ENCODE results near the gene LBH. TPM values are rescaled to one million over a fixed set of nuclear protein-coding genes. Genes with fewer than 3 reads are reported as not detected.

The LBH gene
- polyA plus RNA-seq, 1 of the 3 experiments (the other 2 are of a cell fraction), result 22.8 TPM

DNA sequence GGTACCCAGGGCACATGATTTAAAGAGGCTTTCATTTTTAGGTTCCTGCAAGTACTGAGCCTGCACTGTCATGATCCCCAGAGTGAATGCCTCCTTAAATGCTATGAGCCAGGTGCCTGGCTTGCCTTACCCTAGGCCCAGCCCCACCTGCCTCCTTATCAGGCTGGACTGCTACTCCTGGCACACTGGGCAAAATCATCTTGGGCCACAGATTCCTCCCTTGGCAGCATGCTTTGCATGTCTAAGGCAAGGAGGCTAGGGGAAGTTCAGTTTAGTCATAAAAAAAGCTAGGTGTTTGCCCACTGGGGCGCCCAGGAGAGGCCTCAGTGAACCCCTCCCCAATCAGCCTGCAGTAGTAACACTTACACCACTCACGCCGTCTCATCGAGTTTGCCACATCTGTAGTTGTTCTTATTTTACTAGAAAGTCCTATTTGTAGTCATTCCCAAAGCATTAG lies 45.1 kb downstream of the LBH start:
- no peaks in the 10 kb centered on the region for H3K79me2 ChIP-seq (ENCODE audit: insufficient read depth)
- no peak for TF ChIP-seq NFIC (IDR thresholded peaks at IDR 0.05; ENCODE audit: borderline replicate concordance)
- no peak for TF ChIP-seq FOXJ3 (CRISPR knock-in tag; IDR thresholded peaks at IDR 0.05)
- no peak overlapping the region for H3K9ac ChIP-seq
- no peak for DNase-seq
- H3K4me3 ChIP-seq (ENCODE audit: low read depth in 2 of 2, low read length in 1 of 2), result no peak overlapping the region
- no peaks in the 10 kb centered on the region for H3K36me3 ChIP-seq (replicated peaks in 1 of 2; ENCODE audit: control insufficient read depth in 1 of 2, insufficient read depth in 2 of 2, low read length in 1 of 2)
- no peak overlapping the region for H3K4me2 ChIP-seq
- H4K20me1 ChIP-seq (ENCODE audit: insufficient read depth), result no peaks in the 10 kb centered on the region
- ChIA-PET CTCF (interaction anchor here (1.0 to 1.9 kb wide), 2 partner anchors 70 to 112 kb away, joined by 3 to 7 read pairs; no protein-coding TSS in a partner anchor), POLR2A (no interaction called here)
- H3K4me1 ChIP-seq (ENCODE audit: control insufficient read depth in 1 of 2, insufficient read depth in 2 of 2, low read depth in 1 of 2, low read length in 1 of 2), result peaks cover 0 to 19% of the 10 kb centered on the region in 2 experiments; a peak in 2 of 4 replicates
- no peaks in the 10 kb centered on the region for H3K27me3 ChIP-seq (ENCODE audit: insufficient read depth)
- H3F3A ChIP-seq (replicated peaks; ENCODE audit: insufficient read depth), result peaks cover 4% of the 10 kb centered on the region
- H3K9me3 ChIP-seq, result no peaks in the 10 kb centered on the region
- 73% methylated on average over 4 of the region's 4 CpGs for WGBS (ENCODE audit: low lambda C conversion rate)
- H3K27ac ChIP-seq (ENCODE audit: low read depth in 2 of 2, low read length in 1 of 2), result no peak overlapping the region
- H3K9me2 ChIP-seq, result no peaks in the 10 kb centered on the region
- H2AFZ ChIP-seq (ENCODE audit: low read depth), result no peak overlapping the region

DNA sequence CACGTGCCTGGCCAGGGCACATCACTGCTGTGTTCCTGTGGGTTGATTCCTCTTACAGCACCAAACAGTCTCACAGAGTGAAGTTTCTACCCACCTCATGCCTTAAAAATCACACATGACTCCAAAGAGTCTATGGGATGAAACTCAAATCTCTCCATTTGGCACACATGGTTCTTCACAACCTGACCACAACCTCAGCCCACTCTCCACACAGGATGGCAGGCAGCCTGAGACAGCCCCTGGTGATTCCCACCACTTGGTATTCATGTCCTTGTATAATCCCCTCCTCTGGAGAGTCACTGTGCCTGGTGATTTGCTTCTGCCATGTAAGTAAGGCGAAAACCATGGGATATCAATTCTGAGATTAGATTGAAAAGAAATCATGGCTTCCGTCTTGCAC lies 46.2 kb downstream of the LBH start:
- Histone ChIP-seq H3K27me3 (ENCODE audit: insufficient read depth) (no peaks in the 10 kb centered on the region), H3K27ac (ENCODE audit: low read depth in 2 of 2, low read length in 1 of 2) (no peak overlapping the region), H3K9ac (no peak overlapping the region), H3K9me2 (no peaks in the 10 kb centered on the region), H2AFZ (ENCODE audit: low read depth) (no peak overlapping the region), H3K79me2 (ENCODE audit: insufficient read depth) (no peaks in the 10 kb centered on the region), H3K9me3 (no peaks in the 10 kb centered on the region), H4K20me1 (ENCODE audit: insufficient read depth) (no peaks in the 10 kb centered on the region), H3F3A (replicated peaks; ENCODE audit: insufficient read depth) (peaks cover 4% of the 10 kb centered on the region), H3K36me3 (replicated peaks in 1 of 2; ENCODE audit: control insufficient read depth in 1 of 2, insufficient read depth in 2 of 2, low read length in 1 of 2) (no peaks in the 10 kb centered on the region), H3K4me3 (ENCODE audit: low read depth in 2 of 2, low read length in 1 of 2) (no peak overlapping the region), H3K4me2 (no peak overlapping the region), H3K4me1 (ENCODE audit: control insufficient read depth in 1 of 2, insufficient read depth in 2 of 2, low read depth in 1 of 2, low read length in 1 of 2) (peaks cover 0 to 19% of the 10 kb centered on the region in 2 experiments; a peak in 2 of 4 replicates)
- no peak for TF ChIP-seq NFIC (IDR thresholded peaks at IDR 0.05; ENCODE audit: borderline replicate concordance)
- TF ChIP-seq RFX5 (IDR thresholded peaks at IDR 0.05; ENCODE audit: low read length), result no peak
- no peak for TF ChIP-seq FOSL2 (IDR thresholded peaks at IDR 0.05; ENCODE audit: borderline replicate concordance, low read depth)
- ChIA-PET POLR2A (no interaction called here), CTCF (interaction anchor here (1.9 kb wide), 1 partner anchor 113 kb away, joined by 7 read pairs; no protein-coding TSS in a partner anchor)
- WGBS (ENCODE audit: low lambda C conversion rate), result 66% methylated on average over 3 of the region's 3 CpGs
- no peak for DNase-seq

GRCh38 chr2:30278419-30278818 lies 47.1 kb downstream of the LBH start:
- POLR2A ChIA-PET, result no interaction called here
- WGBS (ENCODE audit: low lambda C conversion rate), result 19% methylated on average over 1 of the region's 1 CpG
- TF ChIP-seq GATA2 (CRISPR knock-in tag; IDR thresholded peaks at IDR 0.05) (no peak), YY1 (IDR thresholded peaks at IDR 0.05; ENCODE audit: low read depth) (no peak), CHD2 (IDR thresholded peaks at IDR 0.05; ENCODE audit: low read length, partially characterized antibody) (no peak), EZH2phosphoT487 (IDR thresholded peaks at IDR 0.05; ENCODE audit: borderline replicate concordance, low read depth) (no peak), IRF3 (IDR thresholded peaks at IDR 0.05; ENCODE audit: low read depth, low read length) (no peak), RCOR1 (IDR thresholded peaks at IDR 0.05; ENCODE audit: low read length) (no peak), TEAD4 (IDR thresholded peaks at IDR 0.05; ENCODE audit: borderline replicate concordance, insufficient read depth) (no peak)
- TF ChIP-seq, protein P1, sequence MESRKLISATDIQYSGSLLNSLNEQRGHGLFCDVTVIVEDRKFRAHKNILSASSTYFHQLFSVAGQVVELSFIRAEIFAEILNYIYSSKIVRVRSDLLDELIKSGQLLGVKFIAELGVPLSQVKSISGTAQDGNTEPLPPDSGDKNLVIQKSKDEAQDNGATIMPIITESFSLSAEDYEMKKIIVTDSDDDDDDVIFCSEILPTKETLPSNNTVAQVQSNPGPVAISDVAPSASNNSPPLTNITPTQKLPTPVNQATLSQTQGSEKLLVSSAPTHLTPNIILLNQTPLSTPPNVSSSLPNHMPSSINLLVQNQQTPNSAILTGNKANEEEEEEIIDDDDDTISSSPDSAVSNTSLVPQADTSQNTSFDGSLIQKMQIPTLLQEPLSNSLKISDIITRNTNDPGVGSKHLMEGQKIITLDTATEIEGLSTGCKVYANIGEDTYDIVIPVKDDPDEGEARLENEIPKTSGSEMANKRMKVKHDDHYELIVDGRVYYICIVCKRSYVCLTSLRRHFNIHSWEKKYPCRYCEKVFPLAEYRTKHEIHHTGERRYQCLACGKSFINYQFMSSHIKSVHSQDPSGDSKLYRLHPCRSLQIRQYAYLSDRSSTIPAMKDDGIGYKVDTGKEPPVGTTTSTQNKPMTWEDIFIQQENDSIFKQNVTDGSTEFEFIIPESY (IDR thresholded peaks at IDR 0.05; ENCODE audit: borderline replicate concordance, low read depth), result no peak
- TF ChIP-seq, protein P2, sequence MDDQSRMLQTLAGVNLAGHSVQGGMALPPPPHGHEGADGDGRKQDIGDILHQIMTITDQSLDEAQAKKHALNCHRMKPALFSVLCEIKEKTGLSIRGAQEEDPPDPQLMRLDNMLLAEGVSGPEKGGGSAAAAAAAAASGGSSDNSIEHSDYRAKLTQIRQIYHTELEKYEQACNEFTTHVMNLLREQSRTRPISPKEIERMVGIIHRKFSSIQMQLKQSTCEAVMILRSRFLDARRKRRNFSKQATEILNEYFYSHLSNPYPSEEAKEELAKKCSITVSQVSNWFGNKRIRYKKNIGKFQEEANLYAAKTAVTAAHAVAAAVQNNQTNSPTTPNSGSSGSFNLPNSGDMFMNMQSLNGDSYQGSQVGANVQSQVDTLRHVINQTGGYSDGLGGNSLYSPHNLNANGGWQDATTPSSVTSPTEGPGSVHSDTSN (IDR thresholded peaks at IDR 0.05), result no peak
- TF ChIP-seq, protein P3, sequence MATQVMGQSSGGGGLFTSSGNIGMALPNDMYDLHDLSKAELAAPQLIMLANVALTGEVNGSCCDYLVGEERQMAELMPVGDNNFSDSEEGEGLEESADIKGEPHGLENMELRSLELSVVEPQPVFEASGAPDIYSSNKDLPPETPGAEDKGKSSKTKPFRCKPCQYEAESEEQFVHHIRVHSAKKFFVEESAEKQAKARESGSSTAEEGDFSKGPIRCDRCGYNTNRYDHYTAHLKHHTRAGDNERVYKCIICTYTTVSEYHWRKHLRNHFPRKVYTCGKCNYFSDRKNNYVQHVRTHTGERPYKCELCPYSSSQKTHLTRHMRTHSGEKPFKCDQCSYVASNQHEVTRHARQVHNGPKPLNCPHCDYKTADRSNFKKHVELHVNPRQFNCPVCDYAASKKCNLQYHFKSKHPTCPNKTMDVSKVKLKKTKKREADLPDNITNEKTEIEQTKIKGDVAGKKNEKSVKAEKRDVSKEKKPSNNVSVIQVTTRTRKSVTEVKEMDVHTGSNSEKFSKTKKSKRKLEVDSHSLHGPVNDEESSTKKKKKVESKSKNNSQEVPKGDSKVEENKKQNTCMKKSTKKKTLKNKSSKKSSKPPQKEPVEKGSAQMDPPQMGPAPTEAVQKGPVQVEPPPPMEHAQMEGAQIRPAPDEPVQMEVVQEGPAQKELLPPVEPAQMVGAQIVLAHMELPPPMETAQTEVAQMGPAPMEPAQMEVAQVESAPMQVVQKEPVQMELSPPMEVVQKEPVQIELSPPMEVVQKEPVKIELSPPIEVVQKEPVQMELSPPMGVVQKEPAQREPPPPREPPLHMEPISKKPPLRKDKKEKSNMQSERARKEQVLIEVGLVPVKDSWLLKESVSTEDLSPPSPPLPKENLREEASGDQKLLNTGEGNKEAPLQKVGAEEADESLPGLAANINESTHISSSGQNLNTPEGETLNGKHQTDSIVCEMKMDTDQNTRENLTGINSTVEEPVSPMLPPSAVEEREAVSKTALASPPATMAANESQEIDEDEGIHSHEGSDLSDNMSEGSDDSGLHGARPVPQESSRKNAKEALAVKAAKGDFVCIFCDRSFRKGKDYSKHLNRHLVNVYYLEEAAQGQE (IDR thresholded peaks at IDR 0.05; ENCODE audit: low read depth, low read length), result no peak

More at GRCh38 chr2:30278419-30278818, 47.1 kb downstream of the LBH start:
- Histone ChIP-seq H3K79me2 (ENCODE audit: insufficient read depth) (no peaks in the 10 kb centered on the region), H3K9ac (no peak overlapping the region), H3K9me2 (no peaks in the 10 kb centered on the region), H3K4me2 (no peak overlapping the region), H2AFZ (ENCODE audit: low read depth) (no peak overlapping the region), H3K9me3 (no peaks in the 10 kb centered on the region), H3K36me3 (replicated peaks in 1 of 2; ENCODE audit: control insufficient read depth in 1 of 2, insufficient read depth in 2 of 2, low read length in 1 of 2) (no peaks in the 10 kb centered on the region), H4K20me1 (ENCODE audit: insufficient read depth) (no peaks in the 10 kb centered on the region), H3K27ac (ENCODE audit: low read depth in 2 of 2, low read length in 1 of 2) (no peak overlapping the region), H3K4me1 (ENCODE audit: control insufficient read depth in 1 of 2, insufficient read depth in 2 of 2, low read depth in 1 of 2, low read length in 1 of 2) (peaks cover 0 to 17% of the 10 kb centered on the region in 2 experiments; a peak in 3 of 4 replicates), H3F3A (replicated peaks; ENCODE audit: insufficient read depth) (peaks cover 4% of the 10 kb centered on the region), H3K27me3 (ENCODE audit: insufficient read depth) (no peaks in the 10 kb centered on the region), H3K4me3 (ENCODE audit: low read depth in 2 of 2, low read length in 1 of 2) (no peak overlapping the region)
- DNase-seq, result no peak
- CTCF ChIA-PET, result no interaction called here

All from SK-N-SH (cell line).